ENCODE results near the gene NLRC3.

NLRC3 gene

DNA sequence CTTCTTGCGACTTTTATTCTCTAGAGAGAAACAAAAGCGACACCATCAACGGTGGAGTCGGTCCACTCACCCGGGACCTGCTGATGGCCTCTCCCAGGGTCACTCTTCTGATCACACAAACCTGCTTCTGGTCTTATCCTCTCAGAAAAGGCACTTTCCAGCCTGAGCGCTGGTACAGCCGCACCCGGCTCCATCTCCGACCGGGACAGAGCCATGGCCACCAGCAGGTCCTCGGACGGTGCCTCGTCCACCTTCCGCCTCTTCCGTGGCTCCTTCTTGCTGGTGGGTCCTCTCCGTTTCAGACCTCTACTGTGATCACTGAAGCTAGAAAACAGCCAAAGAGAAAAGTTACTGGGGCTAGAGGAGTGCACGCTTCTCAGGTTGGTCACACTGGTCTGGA is 20.5 kb upstream of the NLRC3 start:
- in situ Hi-C loops (cut with HindIII; ENCODE audit: low sequenced_read_pairs), result no loop called here
- no peak for DNase-seq (ENCODE audit: low read depth, low spot score)
- TF ChIP-seq, protein P1, sequence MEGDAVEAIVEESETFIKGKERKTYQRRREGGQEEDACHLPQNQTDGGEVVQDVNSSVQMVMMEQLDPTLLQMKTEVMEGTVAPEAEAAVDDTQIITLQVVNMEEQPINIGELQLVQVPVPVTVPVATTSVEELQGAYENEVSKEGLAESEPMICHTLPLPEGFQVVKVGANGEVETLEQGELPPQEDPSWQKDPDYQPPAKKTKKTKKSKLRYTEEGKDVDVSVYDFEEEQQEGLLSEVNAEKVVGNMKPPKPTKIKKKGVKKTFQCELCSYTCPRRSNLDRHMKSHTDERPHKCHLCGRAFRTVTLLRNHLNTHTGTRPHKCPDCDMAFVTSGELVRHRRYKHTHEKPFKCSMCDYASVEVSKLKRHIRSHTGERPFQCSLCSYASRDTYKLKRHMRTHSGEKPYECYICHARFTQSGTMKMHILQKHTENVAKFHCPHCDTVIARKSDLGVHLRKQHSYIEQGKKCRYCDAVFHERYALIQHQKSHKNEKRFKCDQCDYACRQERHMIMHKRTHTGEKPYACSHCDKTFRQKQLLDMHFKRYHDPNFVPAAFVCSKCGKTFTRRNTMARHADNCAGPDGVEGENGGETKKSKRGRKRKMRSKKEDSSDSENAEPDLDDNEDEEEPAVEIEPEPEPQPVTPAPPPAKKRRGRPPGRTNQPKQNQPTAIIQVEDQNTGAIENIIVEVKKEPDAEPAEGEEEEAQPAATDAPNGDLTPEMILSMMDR (IDR thresholded peaks at IDR 0.05; ENCODE audit: low read depth, low read length), result no peak
- H3K4me3 ChIP-seq (ENCODE audit: low read depth, low read length), result no peak overlapping the region

DNA sequence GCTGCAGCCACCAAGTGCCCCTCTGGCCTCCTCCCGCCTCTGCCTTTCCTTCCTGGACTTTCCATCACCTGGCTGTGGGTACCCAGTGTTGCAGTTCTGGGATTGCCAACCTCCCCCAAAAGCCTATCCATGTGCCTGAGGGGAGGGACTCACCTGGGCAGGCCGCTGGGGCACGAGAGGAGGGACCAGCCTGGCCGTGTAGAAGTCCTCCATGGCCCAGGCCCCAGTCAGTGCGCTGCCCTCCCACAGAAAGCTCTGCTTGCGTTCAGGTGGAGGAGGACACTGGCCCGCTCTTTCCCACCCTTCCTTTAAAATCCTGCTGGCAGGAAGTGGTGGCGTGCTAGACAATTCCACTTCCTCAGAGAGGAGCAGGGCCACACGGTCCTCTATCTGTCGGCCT is 20.0 kb upstream of the NLRC3 start:
- TF ChIP-seq, protein P1 (IDR thresholded peaks at IDR 0.05; ENCODE audit: low read depth, low read length), result no peak
- no peak for DNase-seq (ENCODE audit: low read depth, low spot score)
- in situ Hi-C loops (cut with HindIII; ENCODE audit: low sequenced_read_pairs), result no loop called here
- H3K4me3 ChIP-seq (ENCODE audit: low read depth, low read length), result no peak overlapping the region

DNA sequence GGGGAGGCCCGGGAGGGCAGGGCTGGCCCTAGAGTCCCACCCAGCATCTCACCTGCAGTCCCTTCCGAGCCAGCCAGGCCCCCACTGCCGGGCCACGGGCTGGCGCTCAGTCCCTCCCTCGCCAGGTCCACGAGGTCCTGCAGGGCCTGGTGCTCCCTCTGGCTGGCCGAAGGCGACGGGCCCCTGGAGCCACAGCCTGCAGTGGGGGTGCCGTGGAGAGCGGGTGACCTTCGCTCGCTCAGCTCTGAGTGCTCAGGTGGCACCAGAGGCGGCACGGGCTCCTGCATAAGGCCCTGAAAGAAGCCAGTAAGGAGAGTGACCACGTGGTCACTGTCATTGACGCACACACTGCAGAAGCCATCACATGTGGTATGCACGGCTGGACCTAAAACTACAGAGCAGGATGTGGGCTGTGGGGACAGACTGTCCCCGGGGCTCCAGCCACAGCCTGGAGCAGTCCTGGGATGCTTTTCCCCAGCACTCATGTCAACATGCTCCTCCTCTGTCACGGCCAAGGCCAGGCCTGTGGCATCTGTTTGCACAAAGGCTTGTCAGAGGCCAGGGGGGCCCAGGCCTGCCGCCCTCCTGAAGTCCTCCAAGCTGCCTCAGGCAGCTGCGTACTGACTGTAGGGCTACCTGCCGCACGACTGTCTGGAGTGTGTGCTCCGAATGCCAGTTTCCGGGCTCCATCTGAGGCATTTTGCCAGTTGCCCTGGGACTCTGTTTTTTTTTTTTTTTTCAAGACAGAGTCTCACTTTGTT is 19.1 kb upstream of the NLRC3 start:
- in situ Hi-C loops (cut with HindIII; ENCODE audit: low sequenced_read_pairs), result no loop called here
- TF ChIP-seq, protein P1 (IDR thresholded peaks at IDR 0.05; ENCODE audit: low read depth, low read length), result no peak
- no peak overlapping the region for H3K4me3 ChIP-seq (ENCODE audit: low read depth, low read length)
- DNase-seq (ENCODE audit: low read depth, low spot score), result no peak

DNA sequence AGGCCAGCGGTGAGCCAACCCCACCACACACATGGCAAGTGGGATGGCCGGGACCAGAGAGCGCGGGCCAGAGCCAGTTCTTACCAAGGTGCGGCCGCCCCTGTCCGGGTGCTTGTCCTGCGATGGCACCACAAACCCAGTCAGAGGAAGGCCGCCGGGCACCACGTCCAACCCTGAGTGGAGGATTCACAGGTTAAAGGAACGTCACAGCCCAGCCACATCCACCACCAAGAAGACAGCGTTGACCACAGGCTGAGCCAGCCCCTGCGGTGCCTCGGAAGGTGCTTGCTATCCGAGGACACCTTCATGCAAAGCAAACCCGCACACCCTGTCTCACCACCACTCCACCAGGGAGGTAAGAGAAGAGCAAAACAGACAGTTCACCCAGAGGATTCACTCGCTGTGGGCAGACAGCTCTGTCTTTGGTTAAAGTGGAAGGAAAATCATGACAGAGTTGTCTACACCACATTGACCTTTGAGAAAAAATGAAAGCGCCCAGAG is 18.4 kb upstream of the NLRC3 start:
- no peak for DNase-seq (ENCODE audit: low read depth, low spot score)
- in situ Hi-C loops (cut with HindIII; ENCODE audit: low sequenced_read_pairs), result no loop called here
- TF ChIP-seq, protein P1 (IDR thresholded peaks at IDR 0.05; ENCODE audit: low read depth, low read length), result no peak
- H3K4me3 ChIP-seq (ENCODE audit: low read depth, low read length), result no peak overlapping the region

DNA sequence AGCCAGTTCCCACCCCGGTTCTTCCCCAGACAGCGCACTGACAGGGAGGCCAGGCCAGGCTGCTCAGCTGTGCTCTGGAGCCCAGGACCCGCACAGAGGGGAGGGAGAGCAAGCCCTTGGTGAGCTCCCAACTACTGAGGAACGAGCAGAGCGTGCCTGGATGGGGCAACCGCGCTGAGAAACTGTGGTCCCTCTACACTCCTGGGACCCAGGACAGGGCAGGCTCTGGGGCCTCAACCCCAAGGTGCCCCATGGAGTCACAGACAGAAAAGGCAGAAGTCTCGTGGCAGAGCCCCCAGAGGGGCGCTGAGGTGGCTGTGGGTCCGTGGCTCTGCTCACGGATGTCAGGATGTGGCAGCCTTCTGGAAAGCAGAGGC is 17.9 kb upstream of the NLRC3 start:
- in situ Hi-C loops (cut with HindIII; ENCODE audit: low sequenced_read_pairs), result no loop called here
- TF ChIP-seq, protein P1 (IDR thresholded peaks at IDR 0.05; ENCODE audit: low read depth, low read length), result no peak
- no peak overlapping the region for H3K4me3 ChIP-seq (ENCODE audit: low read depth, low read length)
- no peak for DNase-seq (ENCODE audit: low read depth, low spot score)

DNA sequence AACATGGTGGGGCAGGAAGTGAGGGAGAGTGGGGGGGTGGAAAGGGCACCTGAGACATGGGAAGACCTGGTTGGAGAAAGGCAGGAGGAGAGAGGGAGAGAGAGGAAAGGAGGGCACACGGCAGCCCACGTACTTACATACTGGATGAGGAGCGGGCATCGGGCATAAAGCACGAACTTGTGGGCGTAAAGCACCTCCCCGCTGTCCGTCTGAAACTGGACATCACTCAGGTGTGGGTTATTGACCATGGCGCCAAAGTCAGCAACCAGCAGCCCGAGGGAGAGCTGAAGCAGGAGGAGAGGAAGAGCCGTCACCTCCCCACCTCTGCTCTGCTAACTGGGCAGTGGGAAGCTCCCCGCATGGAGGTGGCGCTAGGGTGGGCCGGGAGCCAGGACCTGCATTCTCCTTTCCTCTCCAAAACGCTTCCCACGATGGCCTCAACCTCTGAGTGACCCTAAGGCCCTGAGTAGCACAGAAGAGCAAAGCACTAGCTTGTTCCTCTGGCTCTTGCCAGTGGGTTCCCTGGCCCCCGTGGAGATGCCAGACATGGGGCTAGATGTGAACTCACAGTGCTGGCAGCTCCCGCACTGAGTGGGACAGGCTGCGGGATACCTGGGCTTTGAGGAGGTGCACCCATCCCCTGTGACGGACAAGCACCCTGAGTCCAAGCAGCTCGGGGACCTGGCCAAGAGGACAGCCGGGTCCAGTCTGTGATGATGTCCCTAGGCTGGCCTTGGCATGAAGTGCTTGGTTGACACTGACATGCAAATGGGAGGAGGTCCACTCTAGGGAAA is 17.3 kb upstream of the NLRC3 start:
- TF ChIP-seq, protein P1 (IDR thresholded peaks at IDR 0.05; ENCODE audit: low read depth, low read length), result no peak
- DNase-seq (ENCODE audit: low read depth, low spot score), result no peak
- in situ Hi-C loops (cut with HindIII; ENCODE audit: low sequenced_read_pairs), result no loop called here
- H3K4me3 ChIP-seq (ENCODE audit: low read depth, low read length), result no peak overlapping the region

All from astrocyte of the spinal cord (primary cell).